T-cell (primary cell): ENCODE data around the gene ZNF146. TPM values are rescaled to one million over a fixed set of nuclear protein-coding genes. Genes with fewer than 3 reads are reported as not detected.
"Not testable (repeated sequence)": the region's sequence is repeated elsewhere in the genome, so short reads cannot be mapped to it uniquely, and the experiment has no call there.

Experiments
- ATAC-seq, 4 experiments: fragments of 200-7000 bp in 3 of 4; fragments of 150-1000 bp in 1 of 4; cut with Tn5 transposase; replicated peaks in 1 of 4; 1 replicate in 3 of 4; 2 replicates in 1 of 4; pipeline ENCODE4 v1.10.0; 2021; ENCODE audit warnings: moderate library complexity in 3 of 4, mild to moderate bottlenecking in 2 of 4, moderate number of reproducible peaks in 1 of 4
- CTCF ChIA-PET, 2 donors: fragments of 300-600 bp; sonication (Branson Sonifier 250); formaldehyde crosslinking; loops; one replicate each; lab custom pipeline; 2022; ENCODE audit warnings: antibody characterized with exemption in 2 of 2; lab: Charles Lee
- POLR2A ChIA-PET, 2 donors: fragments of 300-600 bp; sonication (Branson Sonifier 250); formaldehyde crosslinking; loops; one replicate each; lab custom pipeline; 2022; ENCODE audit warnings: antibody characterized with exemption in 2 of 2; lab: Charles Lee
- DNase-seq, 35 experiments: peaks; one replicate each; pipeline versions ENCODE4 v3.0.0 to v3.0.0-alpha.2; 2013 to 2023
- H3K27ac ChIP-seq: one replicate; pipeline ENCODE4 v1.5.1; 2013; ENCODE audit warnings: low read length
- H3K27me3 ChIP-seq, 2 experiments: replicated peaks in 1 of 2; 1 replicate in 1 of 2; 2 replicates in 1 of 2; pipeline versions ENCODE4 v1.6.1 to v1.7.0; 2013; ENCODE audit warnings: low read length in 1 of 2, mixed read lengths in 1 of 2; ENCODE audit not compliant: control insufficient read depth in 2 of 2, insufficient read depth in 2 of 2; ENCODE audit errors: extremely low read depth in 1 of 2
- H3K36me3 ChIP-seq, 2 donors: 1 replicate in 1 of 2; 2 replicates in 1 of 2; pipeline versions ENCODE4 v1.6.1 to v1.7.0; 2013; ENCODE audit warnings: low read length in 1 of 2; ENCODE audit not compliant: control insufficient read depth in 2 of 2, insufficient read depth in 1 of 2; ENCODE audit errors: extremely low read depth in 1 of 2
- H3K4me1 ChIP-seq, 2 experiments: 1 replicate in 1 of 2; 2 replicates in 1 of 2; pipeline versions ENCODE4 v1.6.1 to v1.7.0; 2013; ENCODE audit warnings: low read length in 2 of 2, mixed read lengths in 1 of 2; ENCODE audit not compliant: insufficient read depth in 2 of 2, control insufficient read depth in 1 of 2; ENCODE audit errors: extremely low read depth in 1 of 2
- H3K4me3 ChIP-seq, 2 donors: 1 replicate in 1 of 2; 2 replicates in 1 of 2; pipeline versions ENCODE4 v1.5.1 to v1.7.0; 2013; ENCODE audit warnings: mild to moderate bottlenecking in 2 of 2, low read length in 1 of 2, moderate library complexity in 1 of 2; ENCODE audit not compliant: control insufficient read depth in 1 of 2; ENCODE audit errors: extremely low read depth in 1 of 2
- H3K9me3 ChIP-seq: 2 replicates; pipeline ENCODE4 v1.7.0; 2013
- H3K27ac Mint-ChIP-seq, 2 donors: one replicate each; pipeline ENCODE4 v1.8.0; 2020 to 2021; ENCODE audit warnings: mild to moderate bottlenecking in 2 of 2, mixed read lengths in 2 of 2
- H3K27me3 Mint-ChIP-seq, 2 donors: one replicate each; pipeline ENCODE4 v1.8.0; 2021 to 2022; ENCODE audit warnings: mixed read lengths in 2 of 2
- H3K36me3 Mint-ChIP-seq: one replicate; pipeline ENCODE4 v1.8.0; 2021; ENCODE audit warnings: mixed read lengths
- H3K4me1 Mint-ChIP-seq, 3 donors: one replicate each; pipeline ENCODE4 v1.8.0; 2020 to 2022; ENCODE audit warnings: mixed read lengths in 3 of 3, mild to moderate bottlenecking in 1 of 3
- H3K4me3 Mint-ChIP-seq, 3 donors: one replicate each; pipeline ENCODE4 v1.8.0; 2020 to 2022; ENCODE audit warnings: mild to moderate bottlenecking in 3 of 3, mixed read lengths in 3 of 3, moderate library complexity in 3 of 3
- H3K9me3 Mint-ChIP-seq, 3 donors: one replicate each; pipeline ENCODE4 v1.8.0; 2020 to 2022; ENCODE audit warnings: mixed read lengths in 3 of 3
- WGBS: methylation state at CpG from one replicate; pipeline ENCODE4 v1.1.5; 2013; ENCODE audit warnings: missing lambda C conversion rate; ENCODE audit not compliant: insufficient coverage; 5-methylcytosine and 5-hydroxymethylcytosine counted together
- total RNA-seq, 35 experiments: library from RNA in 6 of 35; stranded (reverse) in 6 of 35; fragments of 120-200 nt in 1 of 35; gene quantifications; one replicate each; pipeline versions ENCODE4 v1.2.1 to v1.2.4 and lab custom pipeline; 2013 to 2026

Gene ZNF146
- total RNA-seq, 5 donors from 2014 or later (not counting 1 experiment from before 2014, with no cell fraction given) = 24.4 to 63.2 (median 61.1) TPM

- 90% methylated on average over 4 of the region's 17 CpGs for WGBS
- Mint-ChIP-seq H3K9me3 (no peaks in the 10 kb centered on the region), H3K36me3 (peaks cover 15% of the 10 kb centered on the region), H3K27ac (no peak overlapping the region), H3K4me3 (no peak overlapping the region), H3K27me3 (no peaks in the 10 kb centered on the region), H3K4me1 (no peaks in the 10 kb centered on the region)
- H3K27ac ChIP-seq = no peak overlapping the region
- no peaks in the 10 kb centered on the region for H3K27me3 ChIP-seq
- ChIA-PET CTCF (interaction anchor here (0.5 to 0.6 kb wide), 2 partner anchors 9 kb away, joined by 3 to 4 read pairs; no protein-coding TSS in a partner anchor), POLR2A (no interaction called here)
- no peak for DNase-seq
- no peak overlapping the region for H3K4me3 ChIP-seq
- H3K36me3 ChIP-seq = peaks cover 9 to 13% of the 10 kb centered on the region in 2 donors
- no peak for ATAC-seq
- no peaks in the 10 kb centered on the region for H3K4me1 ChIP-seq
- H3K9me3 ChIP-seq = no peaks in the 10 kb centered on the region
Measured at GRCh38 chr19:36182612-36183244, 32.2 kb upstream of the ZNF146 start.

- ATAC-seq (no peak), DNase-seq (no peak)
- Histone ChIP-seq H3K27ac (no peak overlapping the region), H3K4me3 (no peak overlapping the region), H3K9me3 (no peaks in the 10 kb centered on the region), H3K27me3 (no peaks in the 10 kb centered on the region), H3K36me3 (peaks cover 9 to 13% of the 10 kb centered on the region in 2 donors), H3K4me1 (no peaks in the 10 kb centered on the region)
- Mint-ChIP-seq H3K36me3 (peaks cover 15% of the 10 kb centered on the region), H3K9me3 (no peaks in the 10 kb centered on the region), H3K4me3 (no peak overlapping the region), H3K4me1 (no peaks in the 10 kb centered on the region), H3K27me3 (no peaks in the 10 kb centered on the region), H3K27ac (no peak overlapping the region)
- ChIA-PET POLR2A (no interaction called here), CTCF (no interaction called here)
- WGBS = 95% methylated on average over 5 of the region's 10 CpGs
Measured at GRCh38 chr19:36183245-36183628, 31.7 kb upstream of the ZNF146 start.

- H3K4me3 ChIP-seq, CTCF ChIA-PET, H3K9me3 ChIP-seq, DNase-seq, H3K4me3 Mint-ChIP-seq, H3K9me3 Mint-ChIP-seq, H3K27me3 ChIP-seq, POLR2A ChIA-PET, H3K4me1 ChIP-seq, H3K27ac Mint-ChIP-seq, H3K27me3 Mint-ChIP-seq, H3K27ac ChIP-seq, ATAC-seq, H3K4me1 Mint-ChIP-seq: not testable (repeated sequence)
- peaks cover 24% of the 10 kb centered on the region for H3K36me3 Mint-ChIP-seq
- 80% methylated on average over 1 of the region's 5 CpGs for WGBS
- peaks cover 9 to 13% of the 10 kb centered on the region in 2 donors for H3K36me3 ChIP-seq
Measured at GRCh38 chr19:36186722-36187121, 28.2 kb upstream of the ZNF146 start.

- DNase-seq = no peak
- no peak overlapping the region for H3K4me3 ChIP-seq
- no peak overlapping the region for H3K27ac ChIP-seq
- H3K36me3 ChIP-seq = peaks cover 6 to 9% of the 10 kb centered on the region in 2 donors
- no peak for ATAC-seq
- no peaks in the 10 kb centered on the region for H3K9me3 ChIP-seq
- ChIA-PET POLR2A (no interaction called here), CTCF (interaction anchor here in 1 of 2 donors (0.5 kb wide), 1 partner anchor 488 kb away, joined by 3 read pairs; no protein-coding TSS in a partner anchor)
- H3K27me3 ChIP-seq = no peaks in the 10 kb centered on the region
- Mint-ChIP-seq H3K36me3 (peaks cover 38% of the 10 kb centered on the region), H3K4me1 (no peaks in the 10 kb centered on the region), H3K27ac (no peak overlapping the region), H3K9me3 (no peaks in the 10 kb centered on the region), H3K27me3 (no peaks in the 10 kb centered on the region), H3K4me3 (no peak overlapping the region)
- no peaks in the 10 kb centered on the region for H3K4me1 ChIP-seq
- 90% methylated on average over 2 of the region's 2 CpGs for WGBS
Measured at GRCh38 chr19:36196249-36196648, 18.7 kb upstream of the ZNF146 start.

DNA sequence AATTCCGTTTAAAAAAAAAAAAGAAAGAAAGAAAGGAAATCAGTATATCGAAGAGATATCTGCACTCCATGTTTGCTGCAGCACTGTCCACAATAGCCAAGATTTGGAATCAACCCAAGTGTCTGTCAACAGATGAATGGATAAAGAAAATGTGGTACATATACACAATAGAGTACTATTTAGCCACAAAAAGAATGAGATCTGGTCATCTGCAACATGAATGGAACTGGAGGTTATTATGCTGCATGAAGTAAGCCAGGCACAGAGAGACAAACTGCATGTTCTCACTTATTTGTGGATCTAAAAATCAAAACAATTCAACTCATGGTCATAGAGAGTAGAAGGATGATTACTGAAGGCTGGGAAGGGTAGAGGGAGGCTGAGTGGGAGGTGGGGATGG lies 16.8 kb upstream of the ZNF146 start:
- ATAC-seq (no peak), DNase-seq (no peak)
- H3K9me3 Mint-ChIP-seq = no peaks in the 10 kb centered on the region
- no peaks in the 10 kb centered on the region for H3K9me3 ChIP-seq
- ChIA-PET POLR2A (no interaction called here), CTCF (no interaction called here)
- H3K4me3 ChIP-seq = no peak overlapping the region
- H3K36me3 Mint-ChIP-seq = peaks cover 46% of the 10 kb centered on the region
- no peaks in the 10 kb centered on the region for H3K4me1 Mint-ChIP-seq
- peaks cover 7 to 9% of the 10 kb centered on the region in 2 donors for H3K36me3 ChIP-seq
- H3K4me1 ChIP-seq = no peaks in the 10 kb centered on the region
- H3K27me3 ChIP-seq = no peaks in the 10 kb centered on the region
- no peak overlapping the region for H3K4me3 Mint-ChIP-seq
- H3K27me3 Mint-ChIP-seq = no peaks in the 10 kb centered on the region
- no peak overlapping the region for H3K27ac ChIP-seq
- no peak overlapping the region for H3K27ac Mint-ChIP-seq
- WGBS = no CpG with 5 or more reads among the region's 2 CpGs

- no peaks in the 10 kb centered on the region for H3K9me3 ChIP-seq
- POLR2A ChIA-PET = no interaction called here
- WGBS = 82% methylated on average over 4 of the region's 6 CpGs
- H3K36me3 Mint-ChIP-seq = peaks cover 33% of the 10 kb centered on the region
- H3K4me3 Mint-ChIP-seq = no peak overlapping the region
- no peak overlapping the region for H3K27ac Mint-ChIP-seq
- peaks cover 0 to 3% (median 0%) of the 10 kb centered on the region in 3 donors for H3K4me1 Mint-ChIP-seq
- H3K27ac ChIP-seq = no peak overlapping the region
- CTCF ChIA-PET = no interaction called here
- H3K9me3 Mint-ChIP-seq = no peaks in the 10 kb centered on the region
- ATAC-seq (no peak), DNase-seq (no peak)
- no peaks in the 10 kb centered on the region for H3K4me1 ChIP-seq
- H3K36me3 ChIP-seq = peaks cover 0 to 4% of the 10 kb centered on the region in 2 donors
- no peak overlapping the region for H3K4me3 ChIP-seq
- no peaks in the 10 kb centered on the region for H3K27me3 Mint-ChIP-seq
- H3K27me3 ChIP-seq = no peaks in the 10 kb centered on the region
Measured at GRCh38 chr19:36201684-36202083, 13.2 kb upstream of the ZNF146 start.
